WI38 (cell line): ENCODE results near the gene FAM76B.
"Not testable (repeated sequence)": the region's sequence is repeated elsewhere in the genome, so short reads cannot be mapped to it uniquely, and the experiment has no call there.

Source experiments
- H3K4me3 ChIP-seq: 2 replicates; pipeline ENCODE4 v1.5.1; 2011; ENCODE audit warnings: low read depth, mild to moderate bottlenecking, control low read depth, low read length
- CTCF ChIP-seq: IDR thresholded peaks from 2 replicates; pipeline ENCODE4 v1.5.1; 2012; ENCODE audit warnings: low read depth, mild to moderate bottlenecking, control low read depth, low read length

The FAM76B gene

GRCh38 chr11:95829580-95830259, 40.1 kb upstream of the FAM76B start:
- no peak for TF ChIP-seq CTCF
- no peak overlapping the region for H3K4me3 ChIP-seq

- no peak overlapping the region for H3K4me3 ChIP-seq
- no peak for TF ChIP-seq CTCF
Measured at GRCh38 chr11:95827696-95828095, 38.1 kb upstream of the FAM76B start.

DNA sequence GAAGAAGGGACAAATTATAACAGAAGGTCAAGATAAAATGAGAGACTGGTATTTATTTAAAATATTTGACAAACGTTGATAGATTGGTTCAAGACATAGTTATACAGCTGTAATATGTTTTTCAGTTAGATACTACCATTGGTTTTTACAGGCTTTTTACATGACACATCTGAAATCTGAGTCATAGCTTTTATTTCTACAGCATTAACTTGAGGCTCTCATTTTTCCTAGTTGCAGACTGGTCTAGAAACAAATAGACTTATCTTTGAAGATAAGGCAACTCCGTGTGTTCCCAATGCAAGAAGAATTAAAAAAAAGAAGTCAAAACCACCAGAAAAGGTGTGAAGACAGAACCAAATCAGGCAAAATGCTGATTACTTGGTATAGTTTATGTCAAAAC, 32.1 kb upstream of the FAM76B start:
- TF ChIP-seq CTCF = no peak
- H3K4me3 ChIP-seq = no peak overlapping the region

DNA sequence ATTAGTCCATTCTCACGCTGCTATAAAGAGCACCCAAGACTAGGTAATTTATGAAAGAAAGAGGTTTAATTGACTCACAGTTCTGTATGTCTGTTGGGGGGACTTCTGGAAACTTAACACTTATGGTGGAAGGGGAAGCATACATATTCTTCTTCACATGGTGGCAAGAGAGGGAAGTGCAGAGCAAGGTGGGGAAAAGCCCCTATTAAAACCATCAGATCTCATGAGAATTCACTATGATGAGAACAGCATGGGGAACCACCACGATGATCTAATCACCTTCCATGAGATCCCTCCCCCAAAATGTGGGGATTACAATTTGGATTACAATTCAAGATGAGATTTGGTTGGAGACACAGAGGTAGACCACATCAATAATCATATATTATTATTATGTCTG, 26.5 kb upstream of the FAM76B start:
- no peak for TF ChIP-seq CTCF
- no peak overlapping the region for H3K4me3 ChIP-seq

DNA sequence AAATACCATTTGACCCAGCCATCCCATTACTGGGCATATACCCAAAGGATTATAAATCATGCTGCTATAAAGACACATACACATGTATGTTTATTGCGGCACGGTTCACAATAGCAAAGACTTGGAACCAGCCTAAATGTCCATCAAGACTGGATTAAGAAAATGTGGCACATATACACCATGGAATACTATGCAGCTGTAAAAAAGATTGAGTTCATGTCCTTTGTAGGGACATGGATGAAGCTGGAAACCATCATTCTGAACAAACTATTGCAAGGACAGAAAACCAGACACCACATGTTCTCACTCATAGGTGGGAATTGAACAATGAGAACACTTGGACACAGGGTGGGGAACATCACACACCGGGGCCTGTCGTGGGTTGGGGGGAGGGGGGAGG, 21.5 kb upstream of the FAM76B start:
- H3K4me3 ChIP-seq = not testable (repeated sequence)

GRCh38 chr11:95806464-95806863, 16.9 kb upstream of the FAM76B start:
- H3K4me3 ChIP-seq = not testable (repeated sequence)

DNA sequence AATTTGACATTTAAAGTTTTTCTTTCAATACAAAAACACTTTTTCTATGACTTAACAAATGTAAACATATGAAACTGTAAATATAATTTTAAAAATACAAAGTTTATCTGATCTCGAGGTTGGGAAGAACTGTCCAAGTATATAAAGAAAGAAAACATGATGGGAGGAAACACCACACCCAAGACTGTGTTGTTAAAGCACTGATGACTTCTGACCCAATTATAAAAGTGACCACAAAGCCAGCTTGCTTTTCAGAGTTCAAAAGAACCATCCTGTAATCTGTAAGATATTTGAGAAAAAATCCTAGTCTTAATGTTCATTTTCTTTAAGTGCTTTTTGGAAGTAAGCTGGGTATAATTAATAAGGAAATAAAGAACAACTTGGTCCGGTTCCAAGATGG, 16.3 kb upstream of the FAM76B start:
- no peak for TF ChIP-seq CTCF
- no peak overlapping the region for H3K4me3 ChIP-seq

GRCh38 chr11:95803973-95804372, 14.4 kb upstream of the FAM76B start:
- TF ChIP-seq CTCF = no peak
- no peak overlapping the region for H3K4me3 ChIP-seq
